H1 (cell line): ENCODE results near the gene NT5DC1. TPM values are rescaled to one million over a fixed set of nuclear protein-coding genes. Genes with fewer than 3 reads are reported as not detected.

Experiments used
- CHD7 ChIP-seq: fragments of 300-600 bp; sonication (generic); IDR thresholded peaks from 2 replicates; pipeline ENCODE4 v1.7.1; 2012; ENCODE audit warnings: low read length, moderate library complexity, mild to moderate bottlenecking, inconsistent platforms; ENCODE audit not compliant: insufficient replicate concordance
- POLR2AphosphoS5 ChIP-seq: IDR thresholded peaks from 2 replicates; pipeline ENCODE4 v1.6.1; 2011; ENCODE audit warnings: low read depth, low read length
- SRF ChIP-seq: IDR thresholded peaks from 2 replicates; pipeline ENCODE4 v1.6.1; 2011; ENCODE audit warnings: mild to moderate bottlenecking, low read depth, low read length, moderate library complexity
- polyA plus RNA-seq, 7 experiments: library from polyadenylated mRNA; depleted of rRNA in 3 of 7; stranded (reverse) in 5 of 7; unstranded in 2 of 7; fragments of >200 nt in 5 of 7; fragments of 200-250 nt in 2 of 7; gene quantifications; 1 replicate in 5 of 7; 2 replicates in 1 of 7; 4 replicates in 1 of 7; pipeline versions ENCODE4 v1.2.1 to v1.2.3, GENCODE V29; 2011 to 2013; ENCODE audit warnings: missing spikeins in 2 of 7, mixed read lengths in 2 of 7
- total RNA-seq: library from RNA; stranded (reverse); fragmentation: NEBNext Ultra II Directional; extraction: Animal tissue kit (Norgen Biotek cat#: 25700); gene quantifications from 2 replicates; pipeline ENCODE4 v1.2.1, GENCODE V29; 2021

NT5DC1 gene
- total and polyA plus RNA-seq, 2 of the 8 experiments (the other 6 are each of a cell fraction or from before 2014, with no cell fraction given) = 25.3 to 72.7 TPM

- no peak for TF ChIP-seq CHD7
- no peak for TF ChIP-seq POLR2AphosphoS5
- no peak for TF ChIP-seq SRF
- TF ChIP-seq, all 59 proteins: peak for 0
These were observed 92.1 kb downstream of the NT5DC1 start (continued) for GRCh38 chr6:116192786-116193185.
